NCI-H510A treated with DMSO at 0.1 percent for 48 hours (cell line): ENCODE results near the gene CREB5.

ENCODE experiments used
- DNase-seq: peaks from one replicate; lab custom pipeline; 2025; lab: John Stamatoyannopoulos, UW

Gene CREB5

GRCh38 chr7:28747854-28748253 is 335.5 kb downstream of the CREB5 start:
- no peak for DNase-seq

- no peak for DNase-seq
Measured at GRCh38 chr7:28748346-28748745, 336.0 kb downstream of the CREB5 start.

- peak; percentile 33 for DNase-seq
Measured at GRCh38 chr7:28748933-28749584, 336.7 kb downstream of the CREB5 start.

DNA sequence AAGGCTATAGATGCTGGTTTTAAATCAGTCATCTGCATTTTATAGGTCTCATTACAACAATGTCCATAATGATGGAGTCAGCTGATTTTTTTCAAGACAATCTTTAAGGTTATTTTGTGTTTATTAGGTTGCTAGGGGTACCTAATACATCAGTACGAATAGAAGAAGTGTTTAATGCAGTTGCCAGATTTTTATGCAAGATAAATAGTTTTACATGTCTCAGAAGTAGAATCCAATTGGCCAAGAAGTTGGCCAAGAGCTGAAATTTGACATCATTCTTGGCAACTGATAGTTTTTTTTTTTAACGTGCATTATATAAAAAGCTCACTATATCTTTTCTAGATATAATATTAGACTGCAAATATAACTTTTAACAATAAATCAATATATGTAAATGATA is 337.3 kb downstream of the CREB5 start:
- no peak for DNase-seq

- no peak for DNase-seq
Measured at GRCh38 chr7:28750981-28751380, 338.7 kb downstream of the CREB5 start.

GRCh38 chr7:28753613-28754012 is 341.3 kb downstream of the CREB5 start:
- no peak for DNase-seq

GRCh38 chr7:28754027-28754426 is 341.7 kb downstream of the CREB5 start:
- peak; percentile 27 for DNase-seq

DNA sequence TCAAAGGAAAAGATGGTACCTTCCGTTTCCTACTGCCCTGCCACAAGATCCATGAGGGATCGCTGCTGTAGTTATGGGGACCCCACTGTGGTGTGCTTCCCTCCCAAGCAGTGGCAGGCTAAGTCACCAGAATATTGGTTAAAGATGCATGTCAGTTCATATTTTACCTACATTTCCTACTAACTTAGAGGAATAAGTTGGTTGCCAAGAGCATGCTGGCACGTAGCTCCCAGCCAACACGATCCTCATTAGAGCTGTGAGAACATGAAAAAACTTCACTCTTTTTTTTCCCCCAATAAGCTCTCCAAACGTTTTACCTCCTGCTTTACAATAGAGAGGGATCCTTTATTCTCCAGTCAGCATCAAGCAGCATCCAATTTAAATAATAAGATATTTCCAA is 342.1 kb downstream of the CREB5 start:
- no peak for DNase-seq

GRCh38 chr7:28755255-28755654 is 342.9 kb downstream of the CREB5 start:
- DNase-seq = no peak

- DNase-seq = no peak
Measured at GRCh38 chr7:28758186-28758585, 345.9 kb downstream of the CREB5 start.

DNA sequence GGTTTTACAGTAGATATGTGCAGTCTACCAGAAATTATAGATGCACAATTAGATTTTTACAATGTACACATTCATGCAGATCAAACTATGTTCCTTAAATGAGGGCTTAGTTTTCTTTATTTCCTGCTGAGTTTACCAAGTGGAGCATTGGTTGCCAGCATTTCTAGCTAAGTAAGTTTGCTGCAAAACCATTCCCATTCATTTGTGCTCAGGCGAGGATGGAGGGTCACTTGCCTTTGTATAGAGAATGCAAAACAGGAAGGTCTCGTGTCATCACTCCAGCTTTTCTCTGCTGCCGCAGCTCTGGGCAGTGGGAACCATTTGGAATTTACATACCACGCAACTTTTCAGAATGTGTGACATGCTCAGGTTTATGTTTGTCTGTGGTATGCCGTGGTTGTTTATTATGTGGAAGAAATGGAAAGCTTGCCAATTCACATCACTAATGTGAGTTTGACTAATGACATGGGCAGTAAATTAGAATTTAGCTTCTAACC is 347.2 kb downstream of the CREB5 start:
- DNase-seq = no peak

- DNase-seq = no peak
Measured at GRCh38 chr7:28761505-28761904, 349.2 kb downstream of the CREB5 start.

DNA sequence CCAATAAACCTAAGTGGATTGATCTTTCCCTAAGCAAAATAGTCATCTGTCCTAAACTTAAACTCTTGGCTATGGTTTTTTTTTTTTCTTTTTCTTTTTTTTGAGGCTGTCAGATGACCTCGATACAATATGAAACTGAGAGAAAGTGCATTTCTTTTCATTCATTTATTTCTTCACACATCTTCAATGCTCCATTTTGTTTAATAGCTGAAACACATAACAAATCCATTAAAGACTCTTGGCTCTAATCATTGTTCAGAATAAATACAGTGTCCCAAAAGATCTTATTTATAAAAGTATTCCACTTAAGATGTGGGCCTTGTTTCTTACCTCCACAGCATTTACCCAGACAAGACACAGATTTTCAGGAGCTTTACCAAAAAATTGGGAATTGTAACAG is 350.3 kb downstream of the CREB5 start:
- DNase-seq = no peak

- DNase-seq = no peak
Measured at GRCh38 chr7:28766359-28766758, 354.0 kb downstream of the CREB5 start.

DNA sequence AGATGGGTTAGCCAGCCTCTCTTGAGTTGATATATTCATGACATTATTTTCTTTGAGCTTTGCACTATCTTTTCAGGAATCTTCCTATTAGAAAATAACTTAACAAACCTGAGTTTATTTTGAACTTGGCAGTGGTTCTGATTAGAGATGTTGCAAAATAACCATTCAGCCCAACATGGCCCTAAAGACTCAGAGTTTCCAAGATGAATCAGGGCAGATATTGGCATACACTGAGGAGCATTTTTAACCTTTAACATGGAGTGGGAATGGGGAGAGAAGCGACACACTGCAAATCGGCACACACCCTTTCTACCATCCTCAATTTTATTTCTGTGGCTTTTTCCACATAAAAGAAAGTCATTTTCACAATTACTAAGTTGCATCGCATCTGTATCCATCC is 355.0 kb downstream of the CREB5 start:
- no peak for DNase-seq

GRCh38 chr7:28768577-28769147 is 356.3 kb downstream of the CREB5 start:
- no peak for DNase-seq

DNA sequence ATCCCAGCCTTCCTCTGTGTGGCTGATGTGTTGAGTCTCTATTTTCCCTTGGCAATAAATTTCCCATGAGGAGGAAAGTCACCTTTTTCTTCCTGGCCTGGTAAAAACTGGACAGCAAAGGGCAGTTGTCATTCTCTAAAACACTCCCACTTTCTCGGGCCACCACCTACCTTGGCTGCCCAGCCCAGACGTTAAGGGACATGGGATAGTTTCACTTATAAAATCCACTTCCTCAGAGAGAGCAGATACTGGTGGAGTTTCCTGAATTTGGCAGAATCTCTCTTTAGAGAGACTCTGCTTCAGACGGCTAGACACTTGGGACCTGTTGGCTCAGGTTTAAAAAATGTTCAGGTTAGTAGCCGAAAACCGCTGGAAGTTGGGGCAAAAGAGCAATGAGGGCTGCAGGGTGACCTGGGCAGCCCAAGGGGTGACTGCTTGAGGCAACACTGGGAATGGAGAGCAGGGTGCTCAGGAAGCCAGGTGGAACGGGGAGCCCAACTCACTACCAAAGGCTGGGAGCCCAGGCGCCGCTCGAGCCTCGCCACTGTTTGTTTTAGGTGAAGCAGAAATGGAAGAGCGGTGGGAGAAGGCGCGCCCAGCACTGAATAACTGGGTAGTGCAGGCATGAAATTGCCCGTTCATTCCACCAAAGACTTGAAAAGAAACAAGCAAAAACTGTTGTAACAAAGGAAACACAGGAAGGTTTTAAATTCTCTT is 359.7 kb downstream of the CREB5 start:
- peak; percentile 59 for DNase-seq

DNA sequence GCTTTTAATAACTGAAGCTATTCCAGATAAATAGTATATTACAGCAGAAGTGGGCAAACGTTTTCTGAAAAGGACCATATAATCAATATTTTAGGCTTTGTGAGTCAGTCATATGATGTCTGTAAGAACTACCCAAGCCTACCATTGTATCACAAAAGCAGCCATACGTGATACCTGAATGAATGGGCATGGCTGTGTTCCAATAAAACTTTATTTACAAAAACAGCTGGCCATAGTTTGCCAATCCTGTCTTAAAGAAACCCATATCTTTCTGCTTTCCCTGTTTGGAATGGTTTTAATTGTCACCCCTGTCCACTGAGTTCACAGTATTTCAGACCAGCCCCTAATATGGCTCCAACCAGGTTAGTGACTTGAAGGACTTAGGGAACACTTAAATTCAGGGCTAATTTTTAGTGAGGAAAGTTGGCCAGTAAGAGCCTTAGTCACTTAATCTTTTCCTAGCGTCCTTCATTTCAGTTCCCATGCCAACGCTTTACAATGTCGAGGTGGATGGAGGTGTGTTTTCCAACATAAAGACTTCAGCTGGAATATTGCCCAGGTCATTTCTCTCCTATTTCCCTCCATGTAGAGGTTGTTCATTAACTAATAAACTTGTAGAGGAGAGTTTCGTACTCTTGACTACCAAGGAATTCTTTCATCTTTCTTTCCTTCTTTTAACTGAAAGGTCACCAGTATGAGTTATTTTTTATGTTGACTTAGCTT is 361.3 kb downstream of the CREB5 start:
- DNase-seq = peak; percentile 59

- DNase-seq = peak; percentile 95
Measured at GRCh38 chr7:28774261-28774988, 362.1 kb downstream of the CREB5 start.

DNA sequence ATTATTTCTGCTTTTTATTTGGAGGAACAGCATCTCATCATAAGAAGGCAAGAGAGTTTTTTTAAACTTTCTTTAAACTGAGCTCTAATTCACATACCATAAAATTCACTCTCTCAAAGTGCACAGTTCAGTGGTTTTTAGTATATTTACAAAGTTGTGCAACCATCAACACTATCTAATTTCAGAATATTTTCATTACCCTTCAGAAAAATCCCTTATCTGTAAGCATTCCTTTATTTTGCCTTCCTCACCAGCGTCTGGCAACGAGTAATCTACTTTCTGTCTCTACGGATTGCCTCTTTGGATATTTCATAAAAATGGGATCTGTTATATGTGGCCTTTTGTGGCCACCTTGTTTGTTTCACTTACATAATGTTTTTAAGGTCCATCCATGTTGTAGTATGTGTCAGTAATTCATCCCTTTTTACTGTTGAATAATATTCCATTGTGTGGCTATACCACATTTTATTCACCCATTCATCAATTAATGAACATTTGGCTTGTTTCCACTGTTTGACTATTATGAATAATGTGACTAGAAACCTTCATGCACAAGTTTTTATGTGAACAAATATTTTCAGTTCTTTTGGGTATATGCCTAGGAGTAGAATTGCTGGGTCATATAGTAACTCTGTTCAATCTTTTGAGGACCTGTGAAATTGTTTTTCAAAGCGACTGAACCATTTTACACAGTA is 364.3 kb downstream of the CREB5 start:
- DNase-seq = no peak

GRCh38 chr7:28778786-28779185 is 366.5 kb downstream of the CREB5 start:
- DNase-seq = no peak
